T-cell (primary cell): ENCODE measurements around the gene CCL4. TPM values are rescaled to one million over a fixed set of nuclear protein-coding genes. Genes with fewer than 3 reads are reported as not detected.
"Not testable (repeated sequence)": the region's sequence is repeated elsewhere in the genome, so short reads cannot be mapped to it uniquely, and the experiment has no call there.

ENCODE experiments used
- ATAC-seq, 4 experiments: fragments of 200-7000 bp in 3 of 4; fragments of 150-1000 bp in 1 of 4; cut with Tn5 transposase; replicated peaks in 1 of 4; 1 replicate in 3 of 4; 2 replicates in 1 of 4; pipeline ENCODE4 v1.10.0; 2021; ENCODE audit warnings: moderate library complexity in 3 of 4, mild to moderate bottlenecking in 2 of 4, moderate number of reproducible peaks in 1 of 4
- CTCF ChIA-PET, 2 donors: fragments of 300-600 bp; sonication (Branson Sonifier 250); formaldehyde crosslinking; loops; one replicate each; lab custom pipeline; 2022; ENCODE audit warnings: antibody characterized with exemption in 2 of 2; lab: Charles Lee
- POLR2A ChIA-PET, 2 donors: fragments of 300-600 bp; sonication (Branson Sonifier 250); formaldehyde crosslinking; loops; one replicate each; lab custom pipeline; 2022; ENCODE audit warnings: antibody characterized with exemption in 2 of 2; lab: Charles Lee
- DNase-seq, 35 experiments: peaks; one replicate each; pipeline versions ENCODE4 v3.0.0 to v3.0.0-alpha.2; 2013 to 2023
- H3K27ac ChIP-seq: one replicate; pipeline ENCODE4 v1.5.1; 2013; ENCODE audit warnings: low read length
- H3K27me3 ChIP-seq, 2 experiments: replicated peaks in 1 of 2; 1 replicate in 1 of 2; 2 replicates in 1 of 2; pipeline versions ENCODE4 v1.6.1 to v1.7.0; 2013; ENCODE audit warnings: low read length in 1 of 2, mixed read lengths in 1 of 2; ENCODE audit not compliant: control insufficient read depth in 2 of 2, insufficient read depth in 2 of 2; ENCODE audit errors: extremely low read depth in 1 of 2
- H3K36me3 ChIP-seq, 2 donors: 1 replicate in 1 of 2; 2 replicates in 1 of 2; pipeline versions ENCODE4 v1.6.1 to v1.7.0; 2013; ENCODE audit warnings: low read length in 1 of 2; ENCODE audit not compliant: control insufficient read depth in 2 of 2, insufficient read depth in 1 of 2; ENCODE audit errors: extremely low read depth in 1 of 2
- H3K4me1 ChIP-seq, 2 experiments: 1 replicate in 1 of 2; 2 replicates in 1 of 2; pipeline versions ENCODE4 v1.6.1 to v1.7.0; 2013; ENCODE audit warnings: low read length in 2 of 2, mixed read lengths in 1 of 2; ENCODE audit not compliant: insufficient read depth in 2 of 2, control insufficient read depth in 1 of 2; ENCODE audit errors: extremely low read depth in 1 of 2
- H3K4me3 ChIP-seq, 2 donors: 1 replicate in 1 of 2; 2 replicates in 1 of 2; pipeline versions ENCODE4 v1.5.1 to v1.7.0; 2013; ENCODE audit warnings: mild to moderate bottlenecking in 2 of 2, low read length in 1 of 2, moderate library complexity in 1 of 2; ENCODE audit not compliant: control insufficient read depth in 1 of 2; ENCODE audit errors: extremely low read depth in 1 of 2
- H3K9me3 ChIP-seq: 2 replicates; pipeline ENCODE4 v1.7.0; 2013
- H3K27ac Mint-ChIP-seq, 2 donors: one replicate each; pipeline ENCODE4 v1.8.0; 2020 to 2021; ENCODE audit warnings: mild to moderate bottlenecking in 2 of 2, mixed read lengths in 2 of 2
- H3K27me3 Mint-ChIP-seq, 2 donors: one replicate each; pipeline ENCODE4 v1.8.0; 2021 to 2022; ENCODE audit warnings: mixed read lengths in 2 of 2
- H3K36me3 Mint-ChIP-seq: one replicate; pipeline ENCODE4 v1.8.0; 2021; ENCODE audit warnings: mixed read lengths
- H3K4me1 Mint-ChIP-seq, 3 donors: one replicate each; pipeline ENCODE4 v1.8.0; 2020 to 2022; ENCODE audit warnings: mixed read lengths in 3 of 3, mild to moderate bottlenecking in 1 of 3
- H3K4me3 Mint-ChIP-seq, 3 donors: one replicate each; pipeline ENCODE4 v1.8.0; 2020 to 2022; ENCODE audit warnings: mild to moderate bottlenecking in 3 of 3, mixed read lengths in 3 of 3, moderate library complexity in 3 of 3
- H3K9me3 Mint-ChIP-seq, 3 donors: one replicate each; pipeline ENCODE4 v1.8.0; 2020 to 2022; ENCODE audit warnings: mixed read lengths in 3 of 3
- WGBS: methylation state at CpG from one replicate; pipeline ENCODE4 v1.1.5; 2013; ENCODE audit warnings: missing lambda C conversion rate; ENCODE audit not compliant: insufficient coverage; 5-methylcytosine and 5-hydroxymethylcytosine counted together
- total RNA-seq, 35 experiments: library from RNA in 6 of 35; stranded (reverse) in 6 of 35; fragments of 120-200 nt in 1 of 35; gene quantifications; one replicate each; pipeline versions ENCODE4 v1.2.1 to v1.2.4 and lab custom pipeline; 2013 to 2026

Gene CCL4
- total RNA-seq, 5 donors from 2014 or later (not counting 1 experiment from before 2014, with no cell fraction given), result 6.2 to 20.4 (median 16.1) TPM

GRCh38 chr17:36099004-36099403, 4.6 kb upstream of the CCL4 start:
- peaks cover 0 to 30% of the 10 kb centered on the region in 2 experiments for H3K4me1 ChIP-seq
- H3K27ac Mint-ChIP-seq, POLR2A ChIA-PET, H3K36me3 ChIP-seq, H3K9me3 Mint-ChIP-seq, DNase-seq, ATAC-seq, H3K4me3 Mint-ChIP-seq, H3K36me3 Mint-ChIP-seq, H3K27ac ChIP-seq, H3K4me3 ChIP-seq, H3K27me3 ChIP-seq, H3K9me3 ChIP-seq: not testable (repeated sequence)
- Mint-ChIP-seq H3K4me1 (peaks cover 0 to 30% (median 12%) of the 10 kb centered on the region in 3 donors), H3K27me3 (peaks cover 11 to 17% of the 10 kb centered on the region in 2 donors)
- WGBS, result no CpG with 5 or more reads among the region's 1 CpG
- CTCF ChIA-PET, result interaction anchor here in 1 of 2 donors (0.6 kb wide), 1 partner anchor 106 kb away, joined by 3 read pairs; no protein-coding TSS in a partner anchor

GRCh38 chr17:36104246-36104645, 619 bp downstream of the CCL4 start:
- H3K9me3 Mint-ChIP-seq, CTCF ChIA-PET, POLR2A ChIA-PET, H3K36me3 ChIP-seq, H3K36me3 Mint-ChIP-seq, DNase-seq, H3K9me3 ChIP-seq, H3K27me3 ChIP-seq: not testable (repeated sequence)
- Mint-ChIP-seq H3K27me3 (peaks cover 11 to 37% of the 10 kb centered on the region in 2 donors), H3K27ac (peak overlapping the region; percentile 84 to 95), H3K4me1 (peaks cover 0 to 36% (median 25%) of the 10 kb centered on the region in 3 donors), H3K4me3 (peak overlapping the region; percentile 60 to 82 (median 72))
- Histone ChIP-seq H3K27ac (peak overlapping the region; percentile 68), H3K4me1 (peaks cover 0 to 53% of the 10 kb centered on the region in 2 experiments), H3K4me3 (peak overlapping the region in 1 of 2 donors; percentile 35)
- no CpG with 5 or more reads among the region's 7 CpGs for WGBS
- ATAC-seq, result peak in 1 of 4 experiments; percentile 21

GRCh38 chr17:36104701-36105181, 1.1 kb downstream of the CCL4 start:
- Mint-ChIP-seq H3K4me1 (peaks cover 0 to 36% (median 25%) of the 10 kb centered on the region in 3 donors), H3K27me3 (peaks cover 11 to 37% of the 10 kb centered on the region in 2 donors), H3K4me3 (peak overlapping the region; percentile 60 to 82 (median 72)), H3K27ac (peak overlapping the region; percentile 84 to 95), H3K36me3 (no peaks in the 10 kb centered on the region), H3K9me3 (no peaks in the 10 kb centered on the region)
- DNase-seq, result no peak
- peak overlapping the region in 1 of 2 donors; percentile 35 for H3K4me3 ChIP-seq
- H3K27ac ChIP-seq, result peak overlapping the region; percentile 68
- peaks cover 0 to 3% of the 10 kb centered on the region in 2 experiments for H3K27me3 ChIP-seq
- H3K36me3 ChIP-seq, result no peaks in the 10 kb centered on the region
- 52% methylated on average over 3 of the region's 4 CpGs for WGBS
- H3K4me1 ChIP-seq, result peaks cover 0 to 53% of the 10 kb centered on the region in 2 experiments
- H3K9me3 ChIP-seq, result no peaks in the 10 kb centered on the region
- ChIA-PET POLR2A (no interaction called here), CTCF (no interaction called here)
- ATAC-seq, result no peak

- peak overlapping the region in 1 of 2 donors; percentile 4 for H3K27ac Mint-ChIP-seq
- H3K4me1 Mint-ChIP-seq, result peaks cover 0 to 33% (median 25%) of the 10 kb centered on the region in 3 donors
- H3K9me3 ChIP-seq, result no peaks in the 10 kb centered on the region
- peaks cover 0 to 48% of the 10 kb centered on the region in 2 experiments for H3K4me1 ChIP-seq
- no peaks in the 10 kb centered on the region for H3K9me3 Mint-ChIP-seq
- peak overlapping the region; percentile 68 for H3K27ac ChIP-seq
- no peaks in the 10 kb centered on the region for H3K36me3 Mint-ChIP-seq
- DNase-seq (peak in 1 of 35 experiments; percentile 22), ATAC-seq (no peak)
- POLR2A ChIA-PET, result no interaction called here
- H3K4me3 ChIP-seq, result peak overlapping the region in 1 of 2 donors; percentile 35
- CTCF ChIA-PET, result no interaction called here
- no peaks in the 10 kb centered on the region for H3K36me3 ChIP-seq
- H3K27me3 Mint-ChIP-seq, result peaks cover 11 to 32% of the 10 kb centered on the region in 2 donors
- no CpG with 5 or more reads among the region's 5 CpGs for WGBS
- H3K27me3 ChIP-seq, result peaks cover 0 to 3% of the 10 kb centered on the region in 2 experiments
- H3K4me3 Mint-ChIP-seq, result peak overlapping the region in 1 of 3 donors; percentile 82
Measured at GRCh38 chr17:36105781-36106492, 2.3 kb downstream of the CCL4 start.

- H3K4me1 ChIP-seq, result peaks cover 0 to 48% of the 10 kb centered on the region in 2 experiments
- no peaks in the 10 kb centered on the region for H3K9me3 ChIP-seq
- DNase-seq, result no peak
- peaks cover 11 to 37% of the 10 kb centered on the region in 2 donors for H3K27me3 Mint-ChIP-seq
- H3K27ac ChIP-seq, result peak overlapping the region; percentile 68
- peaks cover 0 to 3% of the 10 kb centered on the region in 2 experiments for H3K27me3 ChIP-seq
- H3K9me3 Mint-ChIP-seq, result no peaks in the 10 kb centered on the region
- no peak for ATAC-seq
- POLR2A ChIA-PET, result no interaction called here
- no peak overlapping the region for H3K27ac Mint-ChIP-seq
- no peaks in the 10 kb centered on the region for H3K36me3 ChIP-seq
- H3K4me3 Mint-ChIP-seq, result no peak overlapping the region
- H3K4me1 Mint-ChIP-seq, result peaks cover 0 to 33% (median 25%) of the 10 kb centered on the region in 3 donors
- no peak overlapping the region for H3K4me3 ChIP-seq
- H3K36me3 Mint-ChIP-seq, result no peaks in the 10 kb centered on the region
- CTCF ChIA-PET, result no interaction called here
- WGBS, result 67% methylated on average over 3 of the region's 6 CpGs
Measured at GRCh38 chr17:36106493-36106835, 2.8 kb downstream of the CCL4 start.

GRCh38 chr17:36107660-36108059, 4.0 kb downstream of the CCL4 start:
- no peaks in the 10 kb centered on the region for H3K36me3 Mint-ChIP-seq
- DNase-seq, result peak in 12 of 35 experiments; percentile 9 to 49 (median 26)
- Histone ChIP-seq H3K27me3 (peaks cover 0 to 3% of the 10 kb centered on the region in 2 experiments), H3K4me3 (no peak overlapping the region), H3K36me3 (no peaks in the 10 kb centered on the region), H3K27ac (peak overlapping the region; percentile 68), H3K9me3 (no peaks in the 10 kb centered on the region), H3K4me1 (peaks cover 0 to 42% of the 10 kb centered on the region in 2 experiments)
- H3K4me1 Mint-ChIP-seq, result peaks cover 0 to 31% (median 23%) of the 10 kb centered on the region in 3 donors
- peak in 1 of 4 experiments; percentile 43 for ATAC-seq
- peaks cover 0 to 6% (median 2%) of the 10 kb centered on the region in 3 donors for H3K9me3 Mint-ChIP-seq
- H3K27ac Mint-ChIP-seq, result peak overlapping the region in 1 of 2 donors; percentile 0
- H3K4me3 Mint-ChIP-seq, result no peak overlapping the region
- no CpG with 5 or more reads among the region's 3 CpGs for WGBS
- ChIA-PET POLR2A (no interaction called here), CTCF (no interaction called here)
- peaks cover 14 to 39% of the 10 kb centered on the region in 2 donors for H3K27me3 Mint-ChIP-seq
